Fibroblast of villous mesenchyme (primary cell): ENCODE results near the gene LPIN2. TPM values are rescaled to one million over a fixed set of nuclear protein-coding genes. Genes with fewer than 3 reads are reported as not detected.

ENCODE experiments used
- DNase-seq: peaks from one replicate; pipeline ENCODE4 v3.0.0-alpha.2; 2010; ENCODE audit warnings: low read depth
- H3K4me3 ChIP-seq: 2 replicates; pipeline ENCODE4 v1.5.1; 2011; ENCODE audit warnings: low read depth, mild to moderate bottlenecking, low read length
- CTCF ChIP-seq: IDR thresholded peaks from 2 replicates; pipeline ENCODE4 v1.5.1; 2012; ENCODE audit warnings: low read depth, mild to moderate bottlenecking, low read length; ENCODE audit not compliant: insufficient read depth
- total RNA-seq: library from RNA; depleted of rRNA; stranded (reverse); fragments of >200 nt; gene quantifications from 2 replicates; pipeline ENCODE4 v1.2.3, GENCODE V29; 2012

The LPIN2 gene
- total RNA-seq, result 36.4 and 55.3 TPM in 2 replicates

DNA sequence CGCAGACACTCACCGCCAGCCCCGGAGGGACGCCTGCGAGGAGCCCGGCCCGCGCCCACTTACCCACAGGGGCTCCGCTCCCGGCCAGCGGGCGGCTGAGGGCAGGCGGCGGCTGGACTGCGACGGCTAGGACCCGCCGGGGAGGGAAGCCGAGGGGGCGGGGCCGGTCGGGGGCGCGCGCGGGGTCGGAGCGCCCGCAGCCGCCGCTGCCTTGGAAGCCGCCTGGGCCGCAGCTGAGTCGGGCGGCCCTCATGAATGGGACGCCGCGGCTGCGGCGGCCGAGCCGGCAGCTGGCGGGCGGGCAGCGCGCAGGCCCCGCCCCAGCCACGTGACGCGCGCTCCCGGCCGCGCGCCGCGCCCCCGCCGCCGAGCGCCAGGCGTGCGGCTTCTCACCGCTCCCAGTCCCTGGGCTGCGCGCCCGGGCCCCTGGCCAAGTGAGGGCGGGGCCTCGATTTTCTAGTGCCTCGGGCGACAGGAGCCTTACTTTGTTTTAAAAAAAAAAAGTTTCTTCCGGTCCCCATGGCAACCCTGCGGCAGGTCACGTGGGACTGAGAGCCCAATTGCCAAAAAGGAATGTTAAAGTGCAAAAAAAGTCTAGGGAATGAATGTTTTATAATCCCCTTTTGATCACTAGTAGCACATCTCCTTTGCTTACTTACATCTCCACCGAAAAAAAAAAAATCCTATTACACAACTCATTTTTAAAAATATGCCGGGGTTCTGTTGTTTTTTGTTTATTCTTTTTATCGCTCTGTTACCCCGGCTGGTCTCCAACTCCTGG lies at the start of gene LPIN2:
Gene LPIN2, minus strand, starts transcription at position 121 of the 781 bp plus-strand sequence. CDS start 52,304 bp downstream, outside the sequence.
- peak; percentile 99 for DNase-seq
- TF ChIP-seq CTCF, result no peak

DNA sequence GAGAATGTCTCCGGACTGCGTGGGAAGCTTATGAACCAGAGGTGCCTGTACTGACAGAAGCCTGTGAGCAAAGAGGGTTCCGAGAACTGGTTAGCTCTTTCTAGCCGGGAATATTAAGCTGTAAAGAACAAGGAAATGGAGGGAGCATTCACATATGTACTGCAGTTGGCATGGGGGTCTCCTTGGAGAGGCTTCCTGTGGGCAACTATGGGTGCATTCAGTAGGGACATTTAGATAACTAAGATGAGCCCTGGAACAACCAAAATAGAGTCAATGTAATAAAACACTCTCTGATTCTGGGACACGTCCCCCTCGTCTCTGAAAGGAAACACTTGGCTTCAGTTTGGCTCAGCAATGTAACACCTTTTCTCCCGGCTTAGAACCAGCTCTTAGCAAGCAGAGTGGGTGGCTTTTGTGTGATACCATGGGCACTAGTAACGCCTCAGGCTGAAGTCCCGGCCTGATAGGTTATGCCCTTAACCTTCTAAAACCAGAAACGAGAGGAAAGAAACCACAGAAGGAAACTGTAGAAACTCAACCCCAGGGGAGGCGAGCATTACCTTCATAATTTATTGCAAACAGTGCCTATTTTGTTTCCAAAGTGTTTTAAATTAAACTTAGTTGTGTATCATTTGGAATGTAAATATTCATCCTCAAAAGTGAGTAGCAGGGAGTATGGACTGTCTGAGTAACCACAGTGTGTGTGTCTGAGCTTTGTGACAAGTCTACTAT lies 48.8 kb upstream of the LPIN2 start:
- peak; percentile 53 for DNase-seq
- TF ChIP-seq CTCF, result no peak

More for the DNA sequence above, at the start of gene LPIN2:
- H3K4me3 ChIP-seq, result peak within 1 kb of the TSS; percentile 78

GRCh38 chr18:3060667-3061580 lies 48.0 kb upstream of the LPIN2 start:
- H3K4me3 ChIP-seq, result no peak overlapping the region
- no peak for DNase-seq
- no peak for TF ChIP-seq CTCF

More for the DNA sequence above, 48.8 kb upstream of the LPIN2 start:
- no peak overlapping the region for H3K4me3 ChIP-seq

GRCh38 chr18:3059272-3059671 lies 46.3 kb upstream of the LPIN2 start:
- H3K4me3 ChIP-seq, result no peak overlapping the region
- TF ChIP-seq CTCF, result no peak
- DNase-seq, result no peak

GRCh38 chr18:3058328-3059191 lies 45.6 kb upstream of the LPIN2 start:
- no peak overlapping the region for H3K4me3 ChIP-seq
- TF ChIP-seq CTCF, result no peak
- peak; percentile 60 for DNase-seq
